Central memory CD8-positive, alpha-beta T cell (primary cell): Measurements from ENCODE around the gene ANKRD42.
"Not testable (repeated sequence)": the region's sequence is repeated elsewhere in the genome, so short reads cannot be mapped to it uniquely, and the experiment has no call there.

Source experiments
- ATAC-seq: fragments of 150-1000 bp; cut with Tn5 transposase; replicated peaks from 2 replicates; pipeline ENCODE4 v1.10.0; 2022; ENCODE audit warnings: mild to moderate bottlenecking, moderate FRiP score, moderate number of reproducible peaks; ENCODE audit not compliant: poor library complexity, severe bottlenecking; ENCODE audit errors: extremely low read depth
- DNase-seq, 2 donors: peaks; one replicate each; pipeline ENCODE4 v3.0.0; 2021; ENCODE audit warnings: low spot score in 2 of 2
- H3K27ac Mint-ChIP-seq: one replicate; pipeline ENCODE4 v1.8.0; 2022; ENCODE audit warnings: low read depth, mild to moderate bottlenecking, moderate library complexity, mixed read lengths
- H3K27me3 Mint-ChIP-seq: one replicate; pipeline ENCODE4 v1.8.0; 2022; ENCODE audit warnings: mixed read lengths
- H3K36me3 Mint-ChIP-seq: one replicate; pipeline ENCODE4 v1.8.0; 2022; ENCODE audit warnings: mild to moderate bottlenecking, moderate library complexity, mixed read lengths; ENCODE audit not compliant: insufficient read depth
- H3K4me1 Mint-ChIP-seq: one replicate; pipeline ENCODE4 v1.8.0; 2022; ENCODE audit warnings: mixed read lengths
- H3K4me3 Mint-ChIP-seq: one replicate; pipeline ENCODE4 v1.8.0; 2022; ENCODE audit warnings: mild to moderate bottlenecking, moderate library complexity, mixed read lengths
- H3K9me3 Mint-ChIP-seq: one replicate; pipeline ENCODE4 v1.8.0; 2022; ENCODE audit warnings: mixed read lengths

The ANKRD42 gene

GRCh38 chr11:83257761-83258168 is 64.3 kb downstream of the ANKRD42 start:
- DNase-seq: no peak
- H3K27ac Mint-ChIP-seq: no peak overlapping the region
- H3K36me3 Mint-ChIP-seq: peaks cover 20% of the 10 kb centered on the region
- no peaks in the 10 kb centered on the region for H3K27me3 Mint-ChIP-seq
- H3K4me1 Mint-ChIP-seq: no peaks in the 10 kb centered on the region
- no peak overlapping the region for H3K4me3 Mint-ChIP-seq
- H3K9me3 Mint-ChIP-seq: no peaks in the 10 kb centered on the region
- no peak for ATAC-seq

- ATAC-seq (no peak), DNase-seq (no peak)
- Mint-ChIP-seq H3K9me3 (no peaks in the 10 kb centered on the region), H3K27me3 (no peaks in the 10 kb centered on the region), H3K4me3 (no peak overlapping the region), H3K36me3 (peaks cover 33% of the 10 kb centered on the region), H3K4me1 (no peaks in the 10 kb centered on the region), H3K27ac (no peak overlapping the region)
Observed at GRCh38 chr11:83259559-83259958, 66.0 kb downstream of the ANKRD42 start.

DNA sequence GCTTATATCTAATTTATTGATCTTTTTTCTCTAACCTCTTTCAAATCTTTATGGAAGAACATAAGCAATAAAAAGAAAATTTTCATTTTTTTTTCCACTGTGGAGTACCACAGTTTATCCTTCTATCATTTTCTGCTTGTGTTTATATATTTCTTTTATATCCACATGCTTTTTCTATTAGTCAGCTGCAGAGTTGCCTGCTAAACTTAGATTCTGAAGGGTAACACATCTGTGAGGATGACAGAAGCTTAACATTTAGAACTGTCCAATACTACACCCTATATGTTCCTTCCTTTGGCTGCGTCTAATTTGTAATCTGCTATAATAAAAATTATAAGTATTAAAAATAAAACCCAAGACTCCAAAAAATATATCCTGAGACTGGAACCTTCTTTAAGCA is 71.8 kb downstream of the ANKRD42 start:
- Mint-ChIP-seq H3K4me1 (peaks cover 24% of the 10 kb centered on the region), H3K36me3 (peaks cover 58% of the 10 kb centered on the region), H3K4me3 (no peak overlapping the region), H3K9me3 (no peaks in the 10 kb centered on the region), H3K27ac (no peak overlapping the region), H3K27me3 (no peaks in the 10 kb centered on the region)
- DNase-seq: no peak
- ATAC-seq: no peak

DNA sequence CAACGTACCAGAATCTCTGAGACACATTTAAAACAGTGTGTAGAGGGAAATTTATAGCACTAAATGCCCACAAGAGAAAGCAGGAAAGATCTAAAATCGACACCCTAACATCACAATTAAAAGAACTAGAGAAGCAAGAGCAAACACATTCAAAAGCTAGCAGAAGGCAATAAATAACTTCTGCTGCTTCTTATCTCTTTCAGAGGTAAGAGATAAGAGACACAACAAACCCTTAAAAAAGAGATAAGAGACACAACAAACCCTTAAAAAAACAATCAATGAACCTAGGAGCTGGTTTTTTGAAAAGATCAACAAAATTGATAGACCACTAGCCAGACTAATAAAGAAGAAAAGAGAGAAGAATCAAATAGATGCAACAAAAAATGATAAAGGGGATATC is 75.6 kb downstream of the ANKRD42 start:
- H3K9me3 Mint-ChIP-seq, H3K4me3 Mint-ChIP-seq, H3K27me3 Mint-ChIP-seq, ATAC-seq, DNase-seq: not testable (repeated sequence)
- Mint-ChIP-seq H3K4me1 (peaks cover 34% of the 10 kb centered on the region), H3K36me3 (peaks cover 66% of the 10 kb centered on the region), H3K27ac (peak overlapping the region; percentile 82)

DNA sequence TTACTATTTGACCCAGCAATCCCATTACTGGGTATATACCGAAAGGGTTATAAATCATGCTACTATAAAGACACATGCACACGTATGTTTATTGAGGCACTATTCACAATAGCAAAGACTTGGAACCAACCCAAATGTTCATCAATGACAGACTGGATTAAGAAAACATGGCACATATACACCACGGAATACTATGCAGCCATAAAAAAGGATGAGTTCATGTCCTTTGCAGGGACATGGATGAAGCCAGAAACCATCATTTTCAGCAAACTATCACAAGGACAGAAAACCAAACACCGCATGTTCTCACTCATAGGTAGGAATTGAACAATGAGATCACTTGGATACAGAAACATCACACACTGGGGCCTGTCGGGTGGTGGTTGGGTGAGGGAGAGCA is 78.2 kb downstream of the ANKRD42 start:
- not testable (repeated sequence) for H3K4me3 Mint-ChIP-seq, H3K27me3 Mint-ChIP-seq, H3K27ac Mint-ChIP-seq, DNase-seq, ATAC-seq, H3K9me3 Mint-ChIP-seq
- H3K36me3 Mint-ChIP-seq: peaks cover 70% of the 10 kb centered on the region
- H3K4me1 Mint-ChIP-seq: peaks cover 34% of the 10 kb centered on the region

DNA sequence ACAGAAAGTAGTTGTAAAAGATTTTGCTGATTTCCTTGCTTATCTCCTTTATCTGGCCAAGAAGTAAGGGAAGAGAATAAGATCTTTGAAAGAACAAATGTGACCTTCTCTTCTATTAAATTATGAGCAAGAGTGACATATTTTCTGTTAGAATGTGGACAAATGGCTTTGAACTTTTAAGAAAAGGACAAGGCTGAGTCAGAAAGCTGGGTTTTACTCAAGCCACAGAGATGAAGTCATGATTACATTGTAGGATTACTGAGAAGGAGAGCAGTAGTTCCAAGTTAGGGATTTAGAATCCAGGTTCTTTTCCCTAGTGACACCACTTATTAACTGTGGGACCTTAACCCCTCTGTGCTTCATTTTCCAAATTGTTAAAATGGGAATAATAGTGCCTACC is 79.1 kb downstream of the ANKRD42 start:
- no peaks in the 10 kb centered on the region for H3K27me3 Mint-ChIP-seq
- H3K4me3 Mint-ChIP-seq: no peak overlapping the region
- ATAC-seq (no peak), DNase-seq (no peak)
- H3K36me3 Mint-ChIP-seq: peaks cover 70% of the 10 kb centered on the region
- no peaks in the 10 kb centered on the region for H3K9me3 Mint-ChIP-seq
- H3K4me1 Mint-ChIP-seq: peaks cover 34% of the 10 kb centered on the region
- no peak overlapping the region for H3K27ac Mint-ChIP-seq

GRCh38 chr11:83275888-83276641 is 82.6 kb downstream of the ANKRD42 start:
- H3K9me3 Mint-ChIP-seq: no peaks in the 10 kb centered on the region
- no peak for DNase-seq
- peaks cover 60% of the 10 kb centered on the region for H3K36me3 Mint-ChIP-seq
- no peaks in the 10 kb centered on the region for H3K27me3 Mint-ChIP-seq
- no peak overlapping the region for H3K4me3 Mint-ChIP-seq
- H3K27ac Mint-ChIP-seq: no peak overlapping the region
- peaks cover 11% of the 10 kb centered on the region for H3K4me1 Mint-ChIP-seq
- no peak for ATAC-seq

DNA sequence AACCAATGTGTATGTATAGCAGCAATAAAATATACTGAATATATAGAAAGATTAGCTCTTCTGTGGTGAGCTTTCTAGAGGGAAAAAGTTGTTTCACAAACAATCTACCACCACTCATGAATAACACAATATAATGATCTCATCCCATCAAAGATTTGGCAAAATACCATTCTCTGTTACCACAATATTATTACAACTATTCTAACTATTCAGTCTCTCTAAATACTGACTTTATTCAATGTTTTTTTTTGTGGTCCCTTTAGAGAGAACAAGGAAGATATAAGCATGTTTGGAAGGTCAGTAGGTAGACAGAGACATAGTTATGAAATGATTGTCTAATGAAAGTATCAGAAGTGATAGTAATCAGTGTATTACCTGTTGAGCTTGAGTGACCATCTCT is 84.8 kb downstream of the ANKRD42 start:
- no peak for DNase-seq
- Mint-ChIP-seq H3K4me3 (no peak overlapping the region), H3K27ac (no peak overlapping the region)

GRCh38 chr11:83280256-83280655 is 86.7 kb downstream of the ANKRD42 start:
- Mint-ChIP-seq H3K27ac (no peak overlapping the region), H3K36me3 (peaks cover 35% of the 10 kb centered on the region), H3K27me3 (no peaks in the 10 kb centered on the region), H3K4me3 (no peak overlapping the region), H3K4me1 (peaks cover 36% of the 10 kb centered on the region), H3K9me3 (no peaks in the 10 kb centered on the region)
- DNase-seq: no peak
- no peak for ATAC-seq

More for the DNA sequence above, 84.8 kb downstream of the ANKRD42 start:
- Mint-ChIP-seq H3K36me3 (peaks cover 45% of the 10 kb centered on the region), H3K27me3 (no peaks in the 10 kb centered on the region), H3K9me3 (no peaks in the 10 kb centered on the region), H3K4me1 (peaks cover 25% of the 10 kb centered on the region)
- no peak for ATAC-seq

GRCh38 chr11:83282084-83282716 is 88.7 kb downstream of the ANKRD42 start:
- peaks cover 2% of the 10 kb centered on the region for H3K9me3 Mint-ChIP-seq
- DNase-seq: no peak
- H3K4me1 Mint-ChIP-seq: peaks cover 37% of the 10 kb centered on the region
- no peaks in the 10 kb centered on the region for H3K27me3 Mint-ChIP-seq
- no peak overlapping the region for H3K27ac Mint-ChIP-seq
- ATAC-seq: no peak
- peaks cover 30% of the 10 kb centered on the region for H3K36me3 Mint-ChIP-seq
- no peak overlapping the region for H3K4me3 Mint-ChIP-seq

GRCh38 chr11:83284501-83285150 is 91.1 kb downstream of the ANKRD42 start:
- H3K27me3 Mint-ChIP-seq: no peaks in the 10 kb centered on the region
- peaks cover 15% of the 10 kb centered on the region for H3K36me3 Mint-ChIP-seq
- DNase-seq (no peak), ATAC-seq (no peak)
- peaks cover 37% of the 10 kb centered on the region for H3K4me1 Mint-ChIP-seq
- H3K27ac Mint-ChIP-seq: peak overlapping the region; percentile 99
- peak overlapping the region; percentile 98 for H3K4me3 Mint-ChIP-seq
- peaks cover 5% of the 10 kb centered on the region for H3K9me3 Mint-ChIP-seq

DNA sequence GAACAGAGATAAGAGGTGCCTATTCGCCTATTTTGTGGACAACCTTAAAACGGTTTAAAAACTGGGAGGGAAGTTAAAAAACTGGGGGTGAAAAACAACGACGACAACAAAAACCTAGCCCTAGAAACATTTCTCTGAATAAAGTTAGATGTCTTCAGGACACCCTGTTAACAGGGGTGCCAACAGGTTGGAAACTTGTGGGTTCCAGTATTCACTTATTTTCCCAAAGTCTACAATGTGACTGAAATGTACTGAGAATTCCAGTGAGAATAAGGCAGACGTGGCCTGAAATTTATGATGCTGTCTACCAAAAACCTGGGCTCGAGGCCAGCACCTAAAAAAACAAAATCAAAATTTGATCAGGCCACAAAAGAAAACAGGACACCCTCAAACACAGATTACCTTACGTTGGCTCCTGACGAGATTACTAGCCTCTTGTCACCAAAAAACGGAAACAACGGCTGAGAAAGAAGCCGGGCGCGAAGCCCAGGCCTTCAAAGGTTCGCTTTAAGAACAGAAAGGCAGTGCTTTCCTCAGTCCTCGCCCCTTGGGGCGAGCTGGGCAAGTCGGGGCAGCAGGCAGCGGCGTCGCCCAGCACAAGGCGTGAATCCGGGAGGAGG is 91.7 kb downstream of the ANKRD42 start:
- Mint-ChIP-seq H3K4me1 (peaks cover 34% of the 10 kb centered on the region), H3K27me3 (no peaks in the 10 kb centered on the region), H3K27ac (peak overlapping the region; percentile 99), H3K4me3 (peak overlapping the region; percentile 98), H3K36me3 (peaks cover 12% of the 10 kb centered on the region), H3K9me3 (peaks cover 5% of the 10 kb centered on the region)
- no peak for DNase-seq
- ATAC-seq: peak; percentile 3
